OCI-LY3 (cell line): Measurements from ENCODE around the gene JAML.

Source experiments
- H2AFZ ChIP-seq: fragments of 200-600, 300-600 bp; shearing (Covaris generic); 2 replicates; pipeline ENCODE4 v1.6.0; 2014; ENCODE audit warnings: antibody characterized with exemption, low read depth, low read length
- H3K27ac ChIP-seq: fragments of 200-600, 300-600 bp; sonication (generic); 2 replicates; pipeline ENCODE4 v1.5.1; 2014; ENCODE audit warnings: mild to moderate bottlenecking, low read length, moderate library complexity, mixed read lengths
- H3K27me3 ChIP-seq: fragments of 200-600, 300-600 bp; sonication (generic); 2 replicates; pipeline ENCODE4 v1.6.1; 2014; ENCODE audit warnings: low read depth, low read length, mixed read lengths
- H3K36me3 ChIP-seq: fragments of 200-600, 300-600 bp; sonication (generic); replicated peaks from 2 replicates; pipeline ENCODE3; 2014; ENCODE audit warnings: low read depth, low read length, mixed read lengths
- H3K4me1 ChIP-seq: fragments of 300-600, 200-600 bp; sonication (generic); 2 replicates; pipeline ENCODE4 v1.6.1; 2014; ENCODE audit warnings: low read length, mixed read lengths
- H3K4me2 ChIP-seq: fragments of 200-600, 300-600 bp; sonication (generic); 2 replicates; pipeline ENCODE4 v1.6.1; 2014; ENCODE audit warnings: low read length, mixed read lengths
- H3K4me3 ChIP-seq: fragments of 300-600, 200-600 bp; sonication (generic); 2 replicates; pipeline ENCODE4 v1.5.1; 2014; ENCODE audit warnings: antibody characterized with exemption, mild to moderate bottlenecking, low read length, moderate library complexity
- H3K79me2 ChIP-seq: fragments of 300-600, 200-600 bp; shearing (Covaris generic); 2 replicates; pipeline ENCODE4 v1.6.1; 2014; ENCODE audit warnings: mild to moderate bottlenecking, low read length, mixed read lengths
- H3K9ac ChIP-seq: fragments of 300-600, 200-600 bp; shearing (Covaris generic); 2 replicates; pipeline ENCODE4 v1.6.0; 2014; ENCODE audit warnings: mild to moderate bottlenecking, low read length, moderate library complexity
- H3K9me3 ChIP-seq: fragments of 200-600, 300-600 bp; shearing (Covaris generic); 2 replicates; pipeline ENCODE4 v1.6.1; 2014; ENCODE audit warnings: low read length, mixed read lengths; ENCODE audit not compliant: insufficient read depth
- H4K20me1 ChIP-seq: fragments of 200-600, 300-600 bp; sonication (generic); 2 replicates; pipeline ENCODE4 v1.6.1; 2016; ENCODE audit warnings: low read length, mixed read lengths; ENCODE audit not compliant: insufficient read depth
- CTCF ChIP-seq: fragments of 200-600, 300-600 bp; sonication (generic); IDR thresholded peaks from 2 replicates; pipeline ENCODE4 v1.5.1; 2014; ENCODE audit warnings: antibody characterized with exemption, low read length, low read depth
- EZH2phosphoT487 ChIP-seq: fragments of 200-600 bp; shearing (Covaris generic); IDR thresholded peaks from 2 replicates; pipeline ENCODE4 v1.6.1; 2018; ENCODE audit warnings: antibody characterized with exemption, mixed run types, low read depth

JAML gene, protein sequence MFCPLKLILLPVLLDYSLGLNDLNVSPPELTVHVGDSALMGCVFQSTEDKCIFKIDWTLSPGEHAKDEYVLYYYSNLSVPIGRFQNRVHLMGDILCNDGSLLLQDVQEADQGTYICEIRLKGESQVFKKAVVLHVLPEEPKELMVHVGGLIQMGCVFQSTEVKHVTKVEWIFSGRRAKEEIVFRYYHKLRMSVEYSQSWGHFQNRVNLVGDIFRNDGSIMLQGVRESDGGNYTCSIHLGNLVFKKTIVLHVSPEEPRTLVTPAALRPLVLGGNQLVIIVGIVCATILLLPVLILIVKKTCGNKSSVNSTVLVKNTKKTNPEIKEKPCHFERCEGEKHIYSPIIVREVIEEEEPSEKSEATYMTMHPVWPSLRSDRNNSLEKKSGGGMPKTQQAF

DNA sequence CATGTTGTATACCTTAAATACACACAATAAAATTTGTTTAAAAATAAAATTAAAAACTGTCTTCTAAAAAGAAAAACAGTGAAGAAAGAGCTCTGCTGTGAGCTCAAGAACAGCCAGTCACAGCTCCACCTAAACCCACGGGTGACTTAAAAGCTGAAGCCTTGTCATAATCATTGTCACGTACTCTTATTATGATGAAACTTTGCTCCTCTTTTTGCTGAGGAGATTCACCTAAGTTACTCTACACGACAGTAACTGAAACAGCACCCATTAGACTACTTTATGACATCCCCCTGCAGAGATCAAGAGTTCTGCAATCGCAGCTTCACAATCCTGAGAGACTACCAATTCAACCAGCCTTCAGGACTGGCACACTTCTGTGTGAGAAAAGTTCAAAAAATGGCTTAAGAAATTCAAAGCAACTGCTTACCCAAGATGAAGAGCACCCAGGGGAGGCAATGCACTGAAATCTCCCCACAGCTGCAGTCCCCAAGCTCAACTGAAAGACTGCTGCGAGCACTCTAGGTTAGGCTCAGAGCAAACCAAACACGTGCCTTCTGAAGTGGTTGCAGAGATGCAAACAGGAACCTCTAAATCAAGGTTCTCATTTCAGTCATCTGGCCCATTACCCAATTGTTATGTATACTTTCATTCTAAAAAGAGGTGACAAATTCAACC is at the start of gene JAML:
Gene JAML, minus strand, starts transcription at position 501 of the 678 bp plus-strand sequence. CDS start 10,145 bp downstream, outside the sequence.
- H3K27ac ChIP-seq = peak within 1 kb of the TSS; percentile 49; the same call in 1 of the 2 replicates
- H3K9me3 ChIP-seq = no peaks in the 10 kb centered on the region
- peak within 1 kb of the TSS; percentile 50 for H3K4me2 ChIP-seq
- H3K27me3 ChIP-seq = no peaks in the 10 kb centered on the region
- H2AFZ ChIP-seq = peak within 1 kb of the TSS; percentile 25; the same call in 1 of the 2 replicates
- H4K20me1 ChIP-seq = no peaks in the 10 kb centered on the region
- no peak within 1 kb of the TSS for H3K9ac ChIP-seq
- H3K4me1 ChIP-seq = peaks cover 29% of the 10 kb centered on the region
- TF ChIP-seq EZH2phosphoT487 (no peak), CTCF (no peak)
- H3K79me2 ChIP-seq = no peaks in the 10 kb centered on the region
- H3K36me3 ChIP-seq = no peaks in the 10 kb centered on the region
- peak within 1 kb of the TSS; percentile 14 for H3K4me3 ChIP-seq

GRCh38 chr11:118274186-118274585 is 49.4 kb upstream of the JAML start:
- Histone ChIP-seq H3K27ac (no peak overlapping the region), H3K9me3 (no peaks in the 10 kb centered on the region), H3K27me3 (peaks cover 14% of the 10 kb centered on the region; the same call in 1 of the 2 replicates), H3K79me2 (no peaks in the 10 kb centered on the region), H3K4me1 (peaks cover 12% of the 10 kb centered on the region), H4K20me1 (no peaks in the 10 kb centered on the region), H3K9ac (no peak overlapping the region), H3K4me2 (no peak overlapping the region), H2AFZ (no peak overlapping the region), H3K4me3 (no peak overlapping the region), H3K36me3 (no peaks in the 10 kb centered on the region)
- TF ChIP-seq EZH2phosphoT487 (no peak), CTCF (no peak)

DNA sequence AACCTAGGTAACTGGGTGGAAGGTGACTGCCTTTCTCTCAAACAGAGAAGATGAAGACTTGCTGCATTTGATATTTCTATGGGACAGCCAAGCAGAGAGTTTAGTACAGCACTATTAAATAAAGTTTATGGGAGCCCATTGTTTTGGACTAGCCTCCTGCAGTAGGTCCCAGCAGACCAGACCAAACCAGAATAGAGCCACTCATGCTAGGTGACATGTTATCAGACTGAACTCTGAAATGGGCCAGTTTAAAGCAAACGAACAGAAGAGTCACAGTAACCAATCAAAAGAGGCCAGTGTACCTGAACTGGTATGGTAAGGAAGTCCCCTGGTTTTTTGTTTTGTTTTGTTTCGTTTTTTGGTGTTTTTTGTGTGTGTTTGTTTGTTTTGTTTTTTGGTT is 47.2 kb upstream of the JAML start:
- Histone ChIP-seq H3K27ac (no peak overlapping the region), H3K4me1 (peaks cover 5% of the 10 kb centered on the region), H3K79me2 (no peaks in the 10 kb centered on the region)

More for the DNA sequence above, 47.2 kb upstream of the JAML start:
- H3K27me3 ChIP-seq = peaks cover 27% of the 10 kb centered on the region
- no peaks in the 10 kb centered on the region for H3K36me3 ChIP-seq
- no peaks in the 10 kb centered on the region for H3K9me3 ChIP-seq
- no peak overlapping the region for H3K4me2 ChIP-seq
- no peak overlapping the region for H3K4me3 ChIP-seq
- no peak overlapping the region for H3K9ac ChIP-seq
- TF ChIP-seq CTCF (no peak), EZH2phosphoT487 (no peak)
- H2AFZ ChIP-seq = no peak overlapping the region
- H4K20me1 ChIP-seq = no peaks in the 10 kb centered on the region
